NCI-H1092 (cell line): Measurements from ENCODE around the gene APOBEC3C.
"Not testable (repeated sequence)": the region's sequence is repeated elsewhere in the genome, so short reads cannot be mapped to it uniquely, and the experiment has no call there.

ENCODE experiments used
- DNase-seq: peaks from one replicate; lab custom pipeline; 2025; lab: John Stamatoyannopoulos, UW

APOBEC3C gene

GRCh38 chr22:39061290-39061689, 47.2 kb downstream of the APOBEC3C start:
- DNase-seq, result not testable (repeated sequence)

DNA sequence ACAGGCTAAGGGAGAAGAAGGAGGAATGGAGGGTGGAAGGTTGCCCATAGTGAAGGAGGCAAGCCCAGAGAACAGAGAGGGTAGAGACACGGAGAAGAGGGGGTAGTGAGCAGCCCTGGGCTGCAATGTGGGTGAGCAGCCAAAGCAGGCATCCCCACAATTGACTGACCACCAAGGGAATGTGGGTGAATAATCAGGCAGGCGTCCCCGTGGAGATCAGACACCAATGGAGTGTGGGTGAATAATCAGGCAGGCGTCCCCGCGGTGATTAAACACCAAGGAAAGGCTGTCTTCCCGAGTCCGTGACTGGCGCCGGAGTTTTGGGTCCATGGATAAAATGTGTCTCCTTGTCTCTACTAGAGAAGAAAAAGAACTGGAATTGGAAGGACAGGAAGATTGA, 47.9 kb downstream of the APOBEC3C start:
- DNase-seq, result not testable (repeated sequence)

GRCh38 chr22:39063904-39064303, 49.8 kb downstream of the APOBEC3C start:
- DNase-seq, result not testable (repeated sequence)

GRCh38 chr22:39066442-39067276, 52.6 kb downstream of the APOBEC3C start:
- not testable (repeated sequence) for DNase-seq

DNA sequence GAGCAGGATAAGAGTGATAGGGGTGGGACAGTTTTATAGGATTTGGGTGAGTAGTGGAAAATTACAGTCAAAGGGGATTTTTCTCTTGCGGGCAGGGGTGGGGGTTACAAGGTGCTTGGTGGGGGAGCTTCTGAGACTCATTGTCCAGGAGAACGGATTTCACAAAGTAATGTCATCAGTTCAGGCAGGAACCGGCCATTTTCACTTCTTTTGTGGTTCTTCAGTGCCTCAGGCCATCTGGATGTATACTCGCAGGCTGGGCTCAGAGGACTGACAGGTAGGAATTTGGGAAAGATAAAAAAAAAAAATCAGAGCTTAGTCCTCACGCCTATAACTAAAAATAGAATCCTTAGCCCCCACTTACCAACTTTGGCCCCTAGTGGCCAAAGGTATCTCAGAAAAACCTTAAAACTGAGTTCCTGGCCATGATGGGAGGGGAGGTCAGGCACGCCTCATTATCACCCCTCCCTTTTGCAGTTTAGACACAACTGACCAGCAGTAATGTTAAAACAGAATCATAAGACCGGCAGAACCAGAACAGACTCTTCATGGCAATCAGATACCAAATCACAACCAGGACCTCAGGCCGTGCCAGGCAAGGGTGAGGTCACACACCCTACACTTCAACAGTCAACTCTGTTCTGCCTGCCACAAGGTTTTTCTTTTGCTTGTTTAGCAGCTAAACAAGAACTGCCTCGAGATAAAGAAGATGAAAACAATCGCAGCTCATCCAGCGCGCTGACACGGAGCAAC, 54.2 kb downstream of the APOBEC3C start:
- DNase-seq, result no peak
